K562 (cell line): Measurements from ENCODE around the gene KDM4C. TPM values are rescaled to one million over a fixed set of nuclear protein-coding genes. Genes with fewer than 3 reads are reported as not detected.

Experiments
- CBX5 ChIP-seq: IDR thresholded peaks from 2 replicates; pipeline ENCODE4 v1.6.1; 2014; ENCODE audit warnings: low read depth, borderline replicate concordance
- CEBPG ChIP-seq, 3 experiments: fragments of 200-800 bp in 1 of 3; sonication (Bioruptor generic) in 1 of 3; sonication (generic) in 1 of 3; formaldehyde crosslinking in 1 of 3; IDR thresholded peaks in 2 of 3; conservative IDR thresholded peaks in 1 of 3; 2 replicates each; pipeline versions ENCODE4 v1.6.1 to v1.8.0; 2016 to 2022; ENCODE audit warnings: missing compliant biosample characterization in 2 of 3, missing genetic modification characterization in 2 of 3, mild to moderate bottlenecking in 1 of 3, missing genetic modification reagents in 1 of 3
- DNMT1 ChIP-seq: fragments of 450-650 bp; IDR thresholded peaks from 2 replicates; pipeline ENCODE4 v1.6.1; 2016; ENCODE audit warnings: antibody characterized with exemption, mild to moderate bottlenecking
- ETV1 ChIP-seq: fragments of 450-650 bp; conservative IDR thresholded peaks from 2 replicates; pipeline ENCODE4 v1.6.1; 2016; ENCODE audit warnings: missing genetic modification characterization, control low read depth, low read depth, missing compliant biosample characterization
- EZH2 ChIP-seq: IDR thresholded peaks from 2 replicates; pipeline ENCODE4 v1.6.1; 2012; ENCODE audit warnings: low read depth, mild to moderate bottlenecking, inconsistent platforms, low read length, borderline replicate concordance
- GATA2 ChIP-seq: sonication (generic); formaldehyde crosslinking; IDR thresholded peaks from 2 replicates; pipeline ENCODE4 v1.4.0; 2020; ENCODE audit warnings: mild to moderate bottlenecking, missing genetic modification reagents
- MYC ChIP-seq, 2 experiments: fragments of 250-450 bp in 1 of 2; sonication (Bioruptor Pico) in 1 of 2; IDR thresholded peaks; 2 replicates each; pipeline versions ENCODE4 v1.5.1 to v1.6.1; 2012 to 2021; ENCODE audit warnings: low read depth in 2 of 2, borderline replicate concordance in 1 of 2, improper control_type of control experiment in 1 of 2, low read length in 1 of 2, mild to moderate bottlenecking in 1 of 2, moderate library complexity in 1 of 2
- NR3C1 ChIP-seq: sonication (generic); formaldehyde crosslinking; IDR thresholded peaks from 2 replicates; pipeline ENCODE4 v1.8.1; 2022; ENCODE audit warnings: missing genetic modification reagents
- PHF8 ChIP-seq: fragments of 200-600 bp; sonication (generic); IDR thresholded peaks from 2 replicates; pipeline ENCODE4 v1.6.1; 2012; ENCODE audit warnings: mixed run types, mild to moderate bottlenecking, inconsistent platforms, low read length, moderate library complexity, borderline replicate concordance
- POLR2AphosphoS5 ChIP-seq: IDR thresholded peaks from 2 replicates; pipeline ENCODE4 v1.6.1; 2011; ENCODE audit warnings: mild to moderate bottlenecking, low read depth, low read length, moderate library complexity; ENCODE audit not compliant: control insufficient read depth, insufficient read depth
- PRMT5 ChIP-seq: sonication (generic); formaldehyde crosslinking; IDR thresholded peaks from 2 replicates; pipeline ENCODE4 v1.5.0; 2020; ENCODE audit warnings: missing genetic modification reagents
- SMC3 ChIP-seq: conservative IDR thresholded peaks from 2 replicates; pipeline ENCODE4 v1.6.1; 2011; ENCODE audit warnings: low read depth, low read length, improper control_type of control experiment; ENCODE audit not compliant: insufficient read depth
- TGIF2 ChIP-seq: sonication (generic); formaldehyde crosslinking; IDR thresholded peaks from 2 replicates; pipeline ENCODE4 v1.8.1; 2022; ENCODE audit warnings: mild to moderate bottlenecking, missing genetic modification reagents, moderate library complexity
- ZBTB8A ChIP-seq: fragments of 450-650 bp; IDR thresholded peaks from 2 replicates; pipeline ENCODE4 v1.6.1; 2018; ENCODE audit warnings: mild to moderate bottlenecking, moderate library complexity; ENCODE audit not compliant: partially characterized antibody
- ZNF395 ChIP-seq: fragments of 200-800 bp; sonication (Bioruptor generic); IDR thresholded peaks from 2 replicates; pipeline ENCODE4 v1.6.1; 2017; ENCODE audit warnings: missing genetic modification characterization, missing compliant biosample characterization
- polyA plus RNA-seq, 8 experiments: library from polyadenylated mRNA; depleted of rRNA in 4 of 8; stranded (reverse) in 5 of 8; unstranded in 3 of 8; fragments of >200 nt; fragmentation: Nextera tagmentation in 2 of 8; fragmentation: Illumina TruSeq in 1 of 8; extraction: Ambion mirVana in 2 of 8; extraction: Trizol in 1 of 8; gene quantifications; 2 replicates each; pipeline versions ENCODE4 v1.2.1 to v1.2.3, GENCODE V29; 2011 to 2014; ENCODE audit warnings: inconsistent platforms in 1 of 8, missing spikeins in 1 of 8
- total RNA-seq, 7 experiments: library from RNA; depleted of rRNA in 6 of 7; stranded (reverse); fragments of >200 nt in 6 of 7; fragmentation: Illumina TruSeq in 2 of 7; extraction: Trizol in 2 of 7; gene quantifications; 2 replicates each; pipeline versions ENCODE4 v1.2.1 to v1.2.3, GENCODE V29; 2011 to 2021; ENCODE audit warnings: low replicate concordance in 1 of 7
- TF ChIP-seq, protein P1 (sequence below): fragments of 250-450 bp; sonication (Bioruptor Pico); IDR thresholded peaks from 2 replicates; pipeline ENCODE4 v1.9.0; 2021; ENCODE audit warnings: mild to moderate bottlenecking, inconsistent platforms
- TF ChIP-seq, protein P2 (sequence below): fragments of 450-650 bp; IDR thresholded peaks from 2 replicates; pipeline ENCODE4 v1.6.1; 2017; ENCODE audit warnings: mild to moderate bottlenecking, moderate library complexity
- TF ChIP-seq, protein P3 (sequence below): sonication (generic); formaldehyde crosslinking; IDR thresholded peaks from 2 replicates; pipeline ENCODE4 v1.8.0; 2023; ENCODE audit warnings: mild to moderate bottlenecking, missing genetic modification reagents

Gene KDM4C
- total and polyA plus RNA-seq, 9 of the 15 experiments (the other 6 are each of a cell fraction or from before 2014, with no cell fraction given), result 5.4 to 17.0 (median 12.6) TPM

DNA sequence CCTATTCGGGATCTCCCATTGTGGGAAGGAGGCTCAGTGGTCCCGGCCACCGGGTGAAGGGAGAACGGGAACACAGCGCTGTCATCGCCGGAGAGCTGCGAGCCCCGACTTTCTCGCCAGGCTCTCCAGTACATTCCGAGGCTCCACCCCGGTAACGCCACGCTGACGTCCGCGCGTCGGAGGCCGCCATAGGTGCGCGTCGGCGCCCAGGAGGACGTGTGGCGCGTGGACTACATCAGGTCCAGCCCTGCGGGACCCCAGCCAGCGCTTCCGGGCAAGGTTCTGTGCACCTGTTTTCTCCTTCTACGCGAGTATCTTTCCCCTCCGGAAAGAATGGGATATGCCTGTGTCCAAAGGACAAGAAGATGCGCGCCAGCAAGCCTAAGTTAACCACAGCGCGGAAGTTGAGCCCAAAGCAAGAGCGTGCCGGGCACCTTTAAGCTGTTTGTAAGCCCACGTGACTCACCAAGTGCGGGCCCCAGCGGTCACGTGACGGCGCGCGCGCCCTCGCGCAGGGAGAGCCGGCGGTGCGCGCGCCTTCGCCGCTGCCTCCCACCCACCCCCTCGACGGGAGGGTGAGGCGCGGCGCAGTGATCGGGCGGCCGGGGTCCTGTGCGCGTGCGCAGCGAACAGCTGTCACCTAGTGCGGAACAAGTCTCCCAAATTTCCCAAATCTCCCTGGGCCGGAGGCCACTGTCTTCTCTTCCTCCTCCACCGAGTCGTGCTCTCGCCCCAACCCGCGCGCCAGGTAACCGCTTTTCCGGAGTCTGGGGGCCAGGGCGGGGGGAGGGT lies at the start of gene KDM4C (continued):
- TF ChIP-seq, protein P1, sequence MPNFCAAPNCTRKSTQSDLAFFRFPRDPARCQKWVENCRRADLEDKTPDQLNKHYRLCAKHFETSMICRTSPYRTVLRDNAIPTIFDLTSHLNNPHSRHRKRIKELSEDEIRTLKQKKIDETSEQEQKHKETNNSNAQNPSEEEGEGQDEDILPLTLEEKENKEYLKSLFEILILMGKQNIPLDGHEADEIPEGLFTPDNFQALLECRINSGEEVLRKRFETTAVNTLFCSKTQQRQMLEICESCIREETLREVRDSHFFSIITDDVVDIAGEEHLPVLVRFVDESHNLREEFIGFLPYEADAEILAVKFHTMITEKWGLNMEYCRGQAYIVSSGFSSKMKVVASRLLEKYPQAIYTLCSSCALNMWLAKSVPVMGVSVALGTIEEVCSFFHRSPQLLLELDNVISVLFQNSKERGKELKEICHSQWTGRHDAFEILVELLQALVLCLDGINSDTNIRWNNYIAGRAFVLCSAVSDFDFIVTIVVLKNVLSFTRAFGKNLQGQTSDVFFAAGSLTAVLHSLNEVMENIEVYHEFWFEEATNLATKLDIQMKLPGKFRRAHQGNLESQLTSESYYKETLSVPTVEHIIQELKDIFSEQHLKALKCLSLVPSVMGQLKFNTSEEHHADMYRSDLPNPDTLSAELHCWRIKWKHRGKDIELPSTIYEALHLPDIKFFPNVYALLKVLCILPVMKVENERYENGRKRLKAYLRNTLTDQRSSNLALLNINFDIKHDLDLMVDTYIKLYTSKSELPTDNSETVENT (CRISPR knock-in tag), result no peak
- TF ChIP-seq ZNF395, result peak; percentile 30; the same call in 1 of the 2 replicates
- TF ChIP-seq, protein P2, sequence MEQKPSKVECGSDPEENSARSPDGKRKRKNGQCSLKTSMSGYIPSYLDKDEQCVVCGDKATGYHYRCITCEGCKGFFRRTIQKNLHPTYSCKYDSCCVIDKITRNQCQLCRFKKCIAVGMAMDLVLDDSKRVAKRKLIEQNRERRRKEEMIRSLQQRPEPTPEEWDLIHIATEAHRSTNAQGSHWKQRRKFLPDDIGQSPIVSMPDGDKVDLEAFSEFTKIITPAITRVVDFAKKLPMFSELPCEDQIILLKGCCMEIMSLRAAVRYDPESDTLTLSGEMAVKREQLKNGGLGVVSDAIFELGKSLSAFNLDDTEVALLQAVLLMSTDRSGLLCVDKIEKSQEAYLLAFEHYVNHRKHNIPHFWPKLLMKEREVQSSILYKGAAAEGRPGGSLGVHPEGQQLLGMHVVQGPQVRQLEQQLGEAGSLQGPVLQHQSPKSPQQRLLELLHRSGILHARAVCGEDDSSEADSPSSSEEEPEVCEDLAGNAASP, result no peak
- TF ChIP-seq PRMT5 (CRISPR knock-in tag), result no peak
- peak; percentile 90 for TF ChIP-seq MYC (IDR thresholded peaks at IDR 0.05; ENCODE audit: low read depth, low read length)
- TF ChIP-seq MYC (CRISPR knock-in tag; IDR thresholded peaks at IDR 0.05; ENCODE audit: borderline replicate concordance, low read depth), result peak; percentile 44; the same call in 1 of the 2 replicates
- no peak for TF ChIP-seq DNMT1
- TF ChIP-seq NR3C1 (CRISPR knock-in tag), result no peak
- no peak for TF ChIP-seq GATA2 (CRISPR knock-in tag)
- peak; percentile 73; the same call in 1 of the 2 replicates for TF ChIP-seq PHF8
- peak; percentile 21; the same call in 1 of the 2 replicates for TF ChIP-seq POLR2AphosphoS5
- TF ChIP-seq SMC3, result no peak
- no peak for TF ChIP-seq ZBTB8A
- no peak for TF ChIP-seq CEBPG (CRISPR knock-in tag; IDR thresholded peaks at IDR 0.05)
- TF ChIP-seq CEBPG (tag; conservative IDR thresholded peaks at IDR 0.05 in 1 of 2, IDR thresholded peaks at IDR 0.05 in 1 of 2), result no peak
- TF ChIP-seq, protein P3, sequence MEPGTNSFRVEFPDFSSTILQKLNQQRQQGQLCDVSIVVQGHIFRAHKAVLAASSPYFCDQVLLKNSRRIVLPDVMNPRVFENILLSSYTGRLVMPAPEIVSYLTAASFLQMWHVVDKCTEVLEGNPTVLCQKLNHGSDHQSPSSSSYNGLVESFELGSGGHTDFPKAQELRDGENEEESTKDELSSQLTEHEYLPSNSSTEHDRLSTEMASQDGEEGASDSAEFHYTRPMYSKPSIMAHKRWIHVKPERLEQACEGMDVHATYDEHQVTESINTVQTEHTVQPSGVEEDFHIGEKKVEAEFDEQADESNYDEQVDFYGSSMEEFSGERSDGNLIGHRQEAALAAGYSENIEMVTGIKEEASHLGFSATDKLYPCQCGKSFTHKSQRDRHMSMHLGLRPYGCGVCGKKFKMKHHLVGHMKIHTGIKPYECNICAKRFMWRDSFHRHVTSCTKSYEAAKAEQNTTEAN, result no peak
- peak; percentile 70; the same call in 1 of the 2 replicates for TF ChIP-seq ETV1 (tag)
- TF ChIP-seq CBX5, result no peak
- no peak for TF ChIP-seq EZH2
- 0 out of 2 replicates have a peak, but pooled peaks have one; percentile 68 for TF ChIP-seq TGIF2 (CRISPR knock-in tag)
